ENCODE measurements around the gene CHRNE. TPM values are rescaled to one million over a fixed set of nuclear protein-coding genes. Genes with fewer than 3 reads are reported as not detected.

CHRNE gene
- total and polyA plus RNA-seq, 2 of the 8 experiments (the other 6 are each of a cell fraction or from before 2014, with no cell fraction given), result 0.15 to 0.33 TPM

DNA sequence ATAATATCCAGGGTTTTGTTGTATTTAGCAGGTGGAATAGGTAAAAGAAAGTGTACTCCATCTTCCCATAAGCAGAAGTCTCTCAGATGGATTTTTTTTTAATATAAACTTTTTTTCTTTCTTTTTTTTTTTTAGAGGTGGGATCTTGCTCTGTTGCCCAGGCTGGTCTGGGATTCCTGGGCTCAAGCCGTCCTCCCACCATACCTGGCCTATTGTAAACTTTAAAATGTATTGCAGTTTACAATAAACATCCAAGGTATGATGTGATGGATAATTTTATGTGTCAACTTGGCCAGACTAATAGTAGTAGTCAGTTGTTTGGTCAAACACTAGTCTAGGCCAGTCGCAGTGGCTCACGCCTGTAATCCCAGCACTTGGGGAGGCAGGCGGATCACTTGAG is 18.4 kb upstream of the CHRNE start:
- POLR2A ChIA-PET (ENCODE audit: partially characterized antibody), result interaction anchor here (0.6 to 3.5 kb wide), 9 partner anchors 8 to 184 kb away, joined by 3 to 23 read pairs (median 4); partner anchors contain the start of genes GP1BA, PFN1 and RNF167

More for the DNA sequence above, 18.4 kb upstream of the CHRNE start:
- H3K79me1 ChIP-seq (ENCODE audit: low read depth, low read length), result no peaks in the 10 kb centered on the region
- no peak overlapping the region for H2BK5ac ChIP-seq (ENCODE audit: low read depth, low read length)
- no peaks in the 10 kb centered on the region for H3K23me2 ChIP-seq (ENCODE audit: low read depth, low read length)
- H3K9ac ChIP-seq (replicated peaks in 1 of 4; ENCODE audit: extremely low read depth in 1 of 4, low read depth in 3 of 4, low read length in 3 of 4), result no peak overlapping the region
- no peak overlapping the region for H4K91ac ChIP-seq (replicated peaks; ENCODE audit: insufficient read length, low read length)
- no peak overlapping the region for H3K4ac ChIP-seq (replicated peaks; ENCODE audit: insufficient read length, low read depth, low read length)
- no peaks in the 10 kb centered on the region for H3K36me3 ChIP-seq (ENCODE audit: control insufficient read depth in 2 of 4, insufficient read depth in 4 of 4, low read length in 3 of 4)
- no peak overlapping the region for H2AFZ ChIP-seq (ENCODE audit: low read length)
- no peak overlapping the region for H3K23ac ChIP-seq (ENCODE audit: insufficient read length)
- H2BK20ac ChIP-seq (ENCODE audit: low read length), result no peak overlapping the region
- peaks cover 0 to 5% (median 1%) of the 10 kb centered on the region in 4 experiments; a peak in 2 of 7 replicates for H3K4me1 ChIP-seq (replicated peaks in 1 of 4; ENCODE audit: control insufficient read depth in 3 of 4, insufficient read depth in 4 of 4, low read length in 3 of 4)
- no peak overlapping the region for H2AK5ac ChIP-seq (ENCODE audit: low read depth, low read length)
- H3K4me3 ChIP-seq (ENCODE audit: extremely low read depth in 1 of 4, insufficient read depth in 2 of 4, low read depth in 3 of 4, low read length in 4 of 4), result no peak overlapping the region
- H3K4me2 ChIP-seq (ENCODE audit: insufficient read depth in 1 of 2, low read depth in 2 of 2, low read length in 2 of 2), result no peak overlapping the region
- CTCF ChIA-PET (ENCODE audit: partially characterized antibody), result interaction anchor here (1.2 to 5.5 kb wide), 2 partner anchors 12 to 59 kb away, joined by 6 to 33 read pairs; no protein-coding TSS in a partner anchor
- H4K8ac ChIP-seq (ENCODE audit: extremely low read depth, insufficient read depth, low read length), result no peak overlapping the region
- no peak overlapping the region for H4K5ac ChIP-seq (ENCODE audit: insufficient read length, low read depth, low read length)
- no peaks in the 10 kb centered on the region for H3K9me3 ChIP-seq (ENCODE audit: insufficient read depth in 2 of 2, low read depth in 1 of 2, low read length in 1 of 2)
- no peak overlapping the region for H3K18ac ChIP-seq (ENCODE audit: extremely low read depth, low read length)
- H3K56ac ChIP-seq (replicated peaks; ENCODE audit: insufficient read length, low read depth, low read length), result no peak overlapping the region
- H3K27me3 ChIP-seq (replicated peaks in 1 of 4; ENCODE audit: control insufficient read depth in 3 of 4, extremely low read depth in 1 of 4, insufficient read depth in 3 of 4, low read length in 3 of 4), result no peaks in the 10 kb centered on the region
- H2BK120ac ChIP-seq (replicated peaks; ENCODE audit: low read depth, low read length), result no peak overlapping the region
- H2BK15ac ChIP-seq (ENCODE audit: low read length), result no peak overlapping the region
- H3K14ac ChIP-seq (ENCODE audit: insufficient read length), result no peak overlapping the region
- H2BK12ac ChIP-seq (ENCODE audit: low read depth, low read length), result no peak overlapping the region
- FAIRE-seq (no peak), DNase-seq (ENCODE audit: low read depth in 1 of 2, low spot score in 2 of 2) (no peak)
- H3K79me2 ChIP-seq (ENCODE audit: control insufficient read depth in 1 of 2, insufficient read depth in 2 of 2, low read length in 2 of 2), result no peaks in the 10 kb centered on the region
- WGBS, 2 experiments (ENCODE audit: extremely low coverage in 1 of 2, insufficient coverage in 1 of 2, insufficient read length in 1 of 2, insufficient replicate concordance in 2 of 2, low coverage in 1 of 2, low lambda C conversion rate in 2 of 2, missing lambda C conversion rate in 1 of 2), result 94% methylated on average over 4 of the region's 4 CpGs; no CpG with 5 or more reads in 1 of the 2 experiments
- no peaks in the 10 kb centered on the region for H4K20me1 ChIP-seq (replicated peaks in 1 of 2; ENCODE audit: control insufficient read depth in 1 of 2, insufficient read depth in 2 of 2, low read length in 2 of 2)
- no peak for TF ChIP-seq GTF2F1 (IDR thresholded peaks at IDR 0.05; ENCODE audit: borderline replicate concordance, low read depth, low read length)
- no peak overlapping the region for H3K27ac ChIP-seq (ENCODE audit: low read depth, low read length)

Data from H1 (cell line).